Natural killer cell (primary cell): ENCODE data around the gene ZSWIM1. TPM values are rescaled to one million over a fixed set of nuclear protein-coding genes. Genes with fewer than 3 reads are reported as not detected.

ENCODE experiments used
- ATAC-seq, 3 donors: fragments of 150-1000 bp in 2 of 3; fragments of 200-7000 bp in 1 of 3; cut with Tn5 transposase; 1 replicate in 1 of 3; 2 replicates in 2 of 3; pipeline ENCODE4 v1.10.0; 2021; ENCODE audit warnings: mild to moderate bottlenecking in 2 of 3, moderate library complexity in 2 of 3
- DNase-seq, 2 donors: peaks; one replicate each; pipeline versions ENCODE4 v3.0.0 to v3.0.0-alpha.2; 2013 to 2021; ENCODE audit warnings: mixed read lengths in 1 of 2
- H3K27ac ChIP-seq: one replicate; pipeline ENCODE4 v1.5.1; 2013; ENCODE audit warnings: mild to moderate bottlenecking, low read length
- H3K27me3 ChIP-seq: one replicate; pipeline ENCODE4 v1.6.1; 2013; ENCODE audit warnings: low read length; ENCODE audit not compliant: control insufficient read depth, insufficient read depth
- H3K36me3 ChIP-seq: one replicate; pipeline ENCODE4 v1.6.1; 2013; ENCODE audit warnings: low read length; ENCODE audit not compliant: control insufficient read depth, insufficient read depth
- H3K4me1 ChIP-seq: one replicate; pipeline ENCODE4 v1.6.1; 2013; ENCODE audit warnings: low read length; ENCODE audit not compliant: control insufficient read depth, insufficient read depth
- H3K4me3 ChIP-seq: one replicate; pipeline ENCODE4 v1.5.1; 2013; ENCODE audit warnings: low read length
- H3K9me3 ChIP-seq: one replicate; pipeline ENCODE4 v1.6.1; 2013; ENCODE audit warnings: low read length; ENCODE audit not compliant: control insufficient read depth, insufficient read depth
- H3K27ac Mint-ChIP-seq, 2 donors: one replicate each; pipeline ENCODE4 v1.8.0; 2022; ENCODE audit warnings: mild to moderate bottlenecking in 2 of 2, mixed read lengths in 2 of 2, moderate library complexity in 1 of 2
- H3K27me3 Mint-ChIP-seq, 2 donors: one replicate each; pipeline ENCODE4 v1.8.0; 2022; ENCODE audit warnings: low read depth in 2 of 2, mixed read lengths in 2 of 2
- H3K36me3 Mint-ChIP-seq: one replicate; pipeline ENCODE4 v1.8.0; 2022; ENCODE audit warnings: mixed read lengths
- H3K4me1 Mint-ChIP-seq, 2 donors: one replicate each; pipeline ENCODE4 v1.8.0; 2022; ENCODE audit warnings: mixed read lengths in 2 of 2
- H3K4me3 Mint-ChIP-seq: one replicate; pipeline ENCODE4 v1.8.0; 2022; ENCODE audit warnings: mild to moderate bottlenecking, moderate library complexity, mixed read lengths
- H3K9me3 Mint-ChIP-seq, 2 donors: one replicate each; pipeline ENCODE4 v1.8.0; 2022; ENCODE audit warnings: mixed read lengths in 2 of 2
- WGBS: methylation state at CpG from one replicate; pipeline ENCODE4 v1.1.7; 2013; ENCODE audit warnings: missing lambda C conversion rate; ENCODE audit not compliant: insufficient coverage; 5-methylcytosine and 5-hydroxymethylcytosine counted together
- intact Hi-C: fragments of 100-400 bp; cut with micrococcal nuclease; formaldehyde crosslinking; loops from one replicate; pipeline ENCODE4 v1.14.2; 2022
- total RNA-seq, 4 donors: library from RNA; stranded (reverse); fragments of 120-200 nt in 1 of 4; gene quantifications; one replicate each; pipeline versions ENCODE4 v1.2.3 to v1.2.4, GENCODE V29; 2013 to 2022
- TF ChIP-seq, protein P1 (sequence below): fragments of 200-600 bp; IDR thresholded peaks from one replicate; pipeline ENCODE4 v1.8.0; 2022; ENCODE audit warnings: antibody characterized with exemption

ZSWIM1 gene
- total RNA-seq, 3 donors from 2014 or later (not counting 1 experiment from before 2014, with no cell fraction given), result 0.59 to 2.4 (median 0.89) TPM

DNA sequence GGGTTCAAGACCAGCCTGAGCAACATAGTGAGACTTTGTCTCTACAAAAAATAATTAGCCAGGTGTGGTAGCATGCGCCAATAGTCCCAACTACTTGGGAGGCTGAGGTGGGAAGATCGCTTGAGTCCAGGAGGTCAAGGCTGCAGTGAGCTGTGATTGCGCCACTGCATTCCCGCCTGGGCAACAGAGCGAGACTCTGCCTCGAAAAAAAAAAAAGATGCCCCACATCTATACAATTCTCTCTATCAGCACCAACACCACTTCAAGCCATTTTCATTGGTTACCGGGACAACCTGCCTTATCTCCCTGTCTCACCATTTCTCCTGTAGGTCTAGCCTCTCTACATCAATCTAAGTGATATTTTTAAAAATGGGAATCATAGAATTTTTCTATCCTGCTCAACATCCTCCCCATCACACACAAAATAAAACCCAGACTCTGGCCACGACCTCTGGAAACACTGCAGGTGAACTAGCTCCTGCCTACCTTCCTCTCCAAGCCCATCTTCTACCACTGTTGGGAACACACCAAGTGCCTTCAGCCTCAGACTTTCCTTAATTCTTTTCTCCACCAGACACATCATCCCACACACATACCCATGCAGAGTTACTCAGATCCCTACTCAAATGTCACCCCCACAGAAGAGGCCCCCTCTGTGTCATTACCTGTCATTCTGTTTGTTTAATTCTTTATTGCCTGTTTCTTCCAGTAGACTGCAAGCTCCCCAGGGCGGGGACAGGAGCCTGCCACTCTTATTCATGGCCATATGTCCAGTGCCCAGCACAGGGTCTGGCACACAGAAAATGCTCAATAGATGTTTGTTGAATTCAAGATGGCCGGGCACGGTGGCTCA is 40.5 kb downstream of the ZSWIM1 start:
- H3K4me3 Mint-ChIP-seq, result no peak overlapping the region
- H3K27me3 Mint-ChIP-seq, result peaks cover 18 to 20% of the 10 kb centered on the region in 2 donors

DNA sequence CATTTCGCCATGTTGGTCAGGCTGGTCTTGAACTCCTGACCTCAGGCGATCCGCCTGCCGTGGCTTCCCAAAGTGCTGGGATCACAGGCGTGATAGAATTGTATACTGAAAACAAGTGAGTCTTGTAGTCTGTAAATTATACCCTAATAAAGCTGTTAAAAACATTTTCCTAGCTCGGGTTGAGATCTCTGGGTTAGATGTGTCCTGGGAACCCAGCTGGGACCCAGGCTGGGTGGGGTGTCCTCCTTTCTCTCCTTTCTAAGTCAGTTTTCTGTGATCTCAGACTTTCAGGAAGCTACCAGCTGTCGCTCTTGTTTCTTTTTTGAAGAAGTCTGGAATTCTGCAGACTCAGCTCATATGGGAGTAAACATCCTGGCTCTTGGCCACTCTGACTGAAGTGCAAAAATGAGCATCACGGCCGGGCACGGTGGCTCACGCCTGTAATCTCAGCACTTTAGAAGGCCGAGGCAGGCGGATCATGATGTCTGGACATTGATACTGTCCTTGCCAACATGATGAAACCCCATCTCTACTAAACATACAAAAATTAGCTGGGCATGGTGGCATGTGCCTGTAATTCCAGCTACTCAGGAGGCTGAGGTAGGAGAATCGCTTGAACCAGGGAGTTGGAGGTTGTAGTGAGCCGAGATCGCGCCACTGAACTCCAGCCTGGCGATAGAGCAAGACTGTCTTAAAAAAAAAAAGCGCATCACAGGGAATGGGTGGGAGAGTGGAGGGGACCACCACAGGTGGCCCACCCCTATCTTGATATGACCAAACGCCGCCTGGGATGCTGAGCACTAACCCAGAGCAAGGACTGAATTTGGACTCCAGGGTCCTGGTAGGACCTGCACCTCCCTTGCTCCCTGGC is 43.6 kb downstream of the ZSWIM1 start:
- Mint-ChIP-seq H3K9me3 (no peaks in the 10 kb centered on the region), H3K36me3 (no peaks in the 10 kb centered on the region), H3K4me3 (no peak overlapping the region), H3K27ac (no peak overlapping the region), H3K27me3 (peaks cover 16 to 20% of the 10 kb centered on the region in 2 donors), H3K4me1 (peaks cover 0 to 13% of the 10 kb centered on the region in 2 donors)
- Histone ChIP-seq H3K4me3 (no peak overlapping the region), H3K27ac (no peak overlapping the region), H3K4me1 (no peaks in the 10 kb centered on the region), H3K36me3 (no peaks in the 10 kb centered on the region), H3K27me3 (peaks cover 4% of the 10 kb centered on the region), H3K9me3 (no peaks in the 10 kb centered on the region)
- 68% methylated on average over 21 of the region's 21 CpGs for WGBS
- TF ChIP-seq, protein P1, sequence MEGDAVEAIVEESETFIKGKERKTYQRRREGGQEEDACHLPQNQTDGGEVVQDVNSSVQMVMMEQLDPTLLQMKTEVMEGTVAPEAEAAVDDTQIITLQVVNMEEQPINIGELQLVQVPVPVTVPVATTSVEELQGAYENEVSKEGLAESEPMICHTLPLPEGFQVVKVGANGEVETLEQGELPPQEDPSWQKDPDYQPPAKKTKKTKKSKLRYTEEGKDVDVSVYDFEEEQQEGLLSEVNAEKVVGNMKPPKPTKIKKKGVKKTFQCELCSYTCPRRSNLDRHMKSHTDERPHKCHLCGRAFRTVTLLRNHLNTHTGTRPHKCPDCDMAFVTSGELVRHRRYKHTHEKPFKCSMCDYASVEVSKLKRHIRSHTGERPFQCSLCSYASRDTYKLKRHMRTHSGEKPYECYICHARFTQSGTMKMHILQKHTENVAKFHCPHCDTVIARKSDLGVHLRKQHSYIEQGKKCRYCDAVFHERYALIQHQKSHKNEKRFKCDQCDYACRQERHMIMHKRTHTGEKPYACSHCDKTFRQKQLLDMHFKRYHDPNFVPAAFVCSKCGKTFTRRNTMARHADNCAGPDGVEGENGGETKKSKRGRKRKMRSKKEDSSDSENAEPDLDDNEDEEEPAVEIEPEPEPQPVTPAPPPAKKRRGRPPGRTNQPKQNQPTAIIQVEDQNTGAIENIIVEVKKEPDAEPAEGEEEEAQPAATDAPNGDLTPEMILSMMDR, result no peak
- ATAC-seq (no peak), DNase-seq (no peak)
- intact Hi-C loops, result no loop called here

More for the DNA sequence above, 40.5 kb downstream of the ZSWIM1 start:
- H3K36me3 ChIP-seq, result no peaks in the 10 kb centered on the region
- DNase-seq (no peak), ATAC-seq (no peak)
- 84% methylated on average over 11 of the region's 11 CpGs for WGBS
- no peaks in the 10 kb centered on the region for H3K4me1 ChIP-seq
- TF ChIP-seq, protein P1, result no peak
- intact Hi-C loops, result no loop called here
- H3K27ac Mint-ChIP-seq, result no peak overlapping the region
- H3K36me3 Mint-ChIP-seq, result no peaks in the 10 kb centered on the region
- H3K9me3 Mint-ChIP-seq, result no peaks in the 10 kb centered on the region
- H3K27ac ChIP-seq, result no peak overlapping the region
- no peaks in the 10 kb centered on the region for H3K9me3 ChIP-seq
- no peak overlapping the region for H3K4me3 ChIP-seq
- H3K4me1 Mint-ChIP-seq, result peaks cover 0 to 4% of the 10 kb centered on the region in 2 donors
- H3K27me3 ChIP-seq, result peaks cover 4% of the 10 kb centered on the region

DNA sequence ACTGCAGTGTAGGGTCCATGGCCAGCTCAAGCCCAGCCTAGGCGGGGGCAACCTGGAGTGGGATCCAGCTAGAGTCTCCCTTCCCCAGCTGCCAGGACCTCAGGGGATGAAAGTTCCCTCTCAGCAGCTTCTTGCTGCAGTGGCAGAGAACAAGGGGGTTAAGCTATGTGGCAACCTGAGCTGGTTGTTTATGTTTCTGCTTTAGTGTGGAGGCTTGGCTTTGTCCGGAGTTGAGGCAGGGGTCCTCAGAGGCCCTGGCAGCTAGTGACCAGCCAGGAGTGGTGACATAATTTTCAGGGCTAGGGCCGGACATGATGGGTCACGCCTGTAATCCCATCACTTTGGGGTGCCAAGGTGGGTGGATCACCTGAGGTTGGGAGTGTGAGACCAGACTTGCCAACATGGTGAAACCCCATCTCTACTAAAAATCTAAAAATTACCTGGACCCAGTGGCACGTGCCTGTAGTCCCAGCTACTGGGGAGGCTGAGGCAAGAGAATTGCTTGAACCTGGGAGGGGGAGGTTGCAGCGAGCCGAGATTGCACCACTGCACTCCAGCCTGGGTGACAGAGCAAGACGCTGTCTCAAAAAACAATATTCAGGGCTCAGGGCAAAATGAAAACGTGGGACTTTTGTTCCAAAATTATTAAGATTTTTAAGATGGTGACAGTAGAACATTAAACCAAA is 44.9 kb downstream of the ZSWIM1 start:
- TF ChIP-seq, protein P1, result no peak

More for the DNA sequence above, 44.9 kb downstream of the ZSWIM1 start:
- no peak overlapping the region for H3K4me3 Mint-ChIP-seq
- H3K27ac Mint-ChIP-seq, result no peak overlapping the region
- H3K36me3 Mint-ChIP-seq, result no peaks in the 10 kb centered on the region
- Histone ChIP-seq H3K4me1 (no peaks in the 10 kb centered on the region), H3K9me3 (no peaks in the 10 kb centered on the region), H3K36me3 (no peaks in the 10 kb centered on the region), H3K27ac (no peak overlapping the region), H3K4me3 (no peak overlapping the region), H3K27me3 (peaks cover 4% of the 10 kb centered on the region)
- no peaks in the 10 kb centered on the region for H3K9me3 Mint-ChIP-seq
- no peak for ATAC-seq
- intact Hi-C loops, result no loop called here
- peaks cover 9 to 11% of the 10 kb centered on the region in 2 donors for H3K27me3 Mint-ChIP-seq
- peaks cover 0 to 13% of the 10 kb centered on the region in 2 donors for H3K4me1 Mint-ChIP-seq
- DNase-seq, result no peak
- 76% methylated on average over 9 of the region's 9 CpGs for WGBS
